Non-pigmented ciliary epithelial cell (primary cell): Measurements from ENCODE around the gene TWF2.
A peak's percentile ranks its signal among the peaks of the same experiment; 100 is the strongest.

ENCODE experiments used
- DNase-seq: peaks from one replicate; pipeline ENCODE4 v3.0.0-alpha.2; 2010; ENCODE audit warnings: low read depth

TWF2 gene

GRCh38 chr3:52237657-52238172 is 1.2 kb downstream of the TWF2 start:
- peak; percentile 54 for DNase-seq

DNA sequence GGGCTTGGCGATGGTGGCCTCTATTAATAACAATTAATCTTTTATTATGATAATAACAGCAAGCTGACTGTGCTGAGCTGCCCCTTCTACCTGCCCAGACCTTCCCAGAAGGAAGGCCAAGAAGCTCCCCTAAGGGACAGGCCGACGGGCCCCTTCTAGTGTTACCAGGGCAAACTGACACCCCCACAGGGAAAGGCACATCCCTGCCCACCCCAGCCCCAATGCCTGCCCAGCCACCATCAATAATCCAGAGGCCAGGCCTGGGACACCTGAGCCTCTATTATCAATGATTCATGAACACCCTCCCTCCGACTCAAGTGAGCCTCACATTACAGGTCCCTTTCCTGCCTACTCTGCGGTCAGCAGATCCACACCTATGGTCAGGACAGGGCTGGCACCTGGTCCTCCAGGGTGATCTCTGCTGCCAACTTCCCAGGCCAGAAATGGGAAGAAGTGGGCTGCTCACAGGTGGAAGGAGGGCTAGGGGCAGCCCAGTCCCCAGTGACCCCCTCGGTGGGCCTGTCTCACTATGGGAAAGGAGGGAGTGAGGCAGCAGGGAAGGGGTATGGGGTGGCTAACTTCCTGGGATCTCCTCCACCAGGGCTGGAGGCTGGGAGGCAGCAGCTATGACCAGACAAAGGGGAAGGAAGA is 1.8 kb downstream of the TWF2 start:
- no peak for DNase-seq

DNA sequence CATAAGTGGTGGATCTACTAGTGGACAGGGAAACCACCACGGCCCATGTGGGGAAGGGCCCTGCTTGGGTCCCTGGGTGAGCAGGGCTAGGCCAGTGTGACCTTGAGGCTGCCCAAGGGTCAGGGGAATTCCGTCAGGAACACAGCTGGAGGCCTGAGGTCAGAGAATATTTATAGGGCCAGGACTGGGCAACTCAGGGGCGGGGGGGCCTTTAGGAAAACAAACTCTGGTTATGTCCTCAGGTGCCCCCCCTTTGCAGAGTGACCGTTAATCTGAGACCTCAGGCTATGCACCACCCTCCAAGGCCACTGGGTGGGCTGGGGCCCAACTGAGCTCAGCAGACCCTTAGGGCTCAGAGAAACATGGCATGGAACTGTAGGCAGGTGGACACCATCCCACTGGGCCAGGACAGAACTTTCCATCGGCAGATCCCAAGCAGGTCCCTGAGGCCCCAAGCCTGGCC is 2.5 kb downstream of the TWF2 start:
- no peak for DNase-seq

DNA sequence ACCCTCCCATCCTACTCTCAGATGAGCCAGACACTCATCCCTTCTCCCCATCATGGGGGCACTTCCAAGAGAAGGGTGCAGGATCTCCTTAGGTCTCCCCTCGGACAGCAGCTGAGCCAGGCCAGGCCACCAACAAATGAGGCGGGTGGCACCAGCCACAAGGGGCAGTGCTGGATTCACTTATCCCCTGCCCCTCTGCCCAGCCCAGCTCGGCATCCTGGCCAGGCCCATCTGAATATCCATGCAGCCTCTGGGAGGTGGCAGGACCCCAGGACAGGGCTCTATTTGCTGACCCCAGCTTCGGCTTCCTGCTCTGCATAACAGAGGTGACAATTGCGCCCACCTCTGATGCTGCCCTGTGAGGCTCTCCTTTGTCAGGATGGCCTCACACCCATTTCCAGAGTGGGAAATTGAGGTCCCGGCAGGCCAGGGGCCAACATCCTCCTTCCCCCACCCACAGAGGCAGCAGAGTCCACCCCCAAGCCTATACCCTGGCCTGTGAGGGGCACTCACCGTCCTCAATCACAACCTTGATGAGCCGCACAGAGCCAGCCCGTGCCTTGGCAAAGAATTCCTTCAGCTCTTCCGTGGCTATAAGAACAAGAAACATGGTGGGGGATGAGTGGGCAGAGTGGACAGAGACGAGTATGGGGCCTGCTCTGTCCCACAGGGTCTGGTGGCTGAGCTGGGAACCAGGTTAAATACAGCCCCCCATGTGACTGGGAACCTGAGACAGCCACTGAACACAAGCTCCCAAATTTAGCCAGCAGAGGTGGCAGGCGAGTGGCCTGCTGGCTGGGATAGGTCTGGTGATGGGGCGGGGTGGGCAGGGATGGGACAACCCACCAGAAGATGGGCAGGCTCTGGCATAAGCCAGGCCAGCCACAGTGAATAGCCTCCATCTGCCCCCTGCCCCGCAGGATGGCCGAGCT is 4.2 kb downstream of the TWF2 start:
- no peak for DNase-seq

DNA sequence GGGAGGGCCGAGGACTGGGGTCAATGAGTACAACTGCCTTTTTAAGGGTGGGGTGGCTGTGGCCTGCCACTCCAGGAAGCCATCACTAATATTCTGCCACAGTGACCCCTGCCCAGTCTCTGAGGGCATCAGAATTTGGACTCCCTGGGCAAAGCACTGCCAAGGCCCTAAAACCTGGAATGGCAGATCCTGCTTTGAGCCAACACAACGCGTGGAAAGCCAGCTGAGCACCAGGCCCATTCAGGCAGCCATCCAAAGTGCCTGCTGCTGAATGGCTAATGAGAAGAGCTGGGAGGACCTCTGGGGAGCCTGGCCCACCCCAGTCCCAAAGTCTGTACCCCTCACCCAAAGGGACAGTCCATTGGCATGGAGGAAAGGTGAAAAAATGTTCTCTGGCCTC is 5.0 kb downstream of the TWF2 start:
- DNase-seq = no peak

DNA sequence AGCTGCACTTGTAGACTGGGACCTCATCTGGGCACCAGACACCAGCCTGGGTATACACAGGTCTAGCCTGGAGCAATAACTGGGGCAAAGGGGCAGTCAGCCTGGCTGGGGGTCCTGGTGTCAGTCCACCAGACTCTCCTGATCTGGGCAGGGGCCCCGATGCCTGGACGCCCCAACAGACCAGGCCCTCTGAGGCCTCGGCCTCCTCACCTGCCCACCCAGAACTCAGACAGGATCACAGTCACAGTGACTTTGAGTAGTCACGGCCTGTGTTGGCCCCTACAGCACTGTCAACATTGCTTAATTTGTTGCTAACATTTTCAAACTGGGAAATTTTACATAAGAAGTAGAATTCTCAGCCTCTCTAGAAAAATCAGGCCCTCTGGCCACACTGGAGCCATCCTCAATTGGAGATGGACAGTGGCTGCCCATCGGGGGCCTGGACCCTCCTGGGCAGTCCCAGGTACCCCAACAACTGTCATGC is 5.8 kb downstream of the TWF2 start:
- DNase-seq = no peak

- no peak for DNase-seq
Observed at GRCh38 chr3:52232279-52233107, 6.5 kb downstream of the TWF2 start.

DNA sequence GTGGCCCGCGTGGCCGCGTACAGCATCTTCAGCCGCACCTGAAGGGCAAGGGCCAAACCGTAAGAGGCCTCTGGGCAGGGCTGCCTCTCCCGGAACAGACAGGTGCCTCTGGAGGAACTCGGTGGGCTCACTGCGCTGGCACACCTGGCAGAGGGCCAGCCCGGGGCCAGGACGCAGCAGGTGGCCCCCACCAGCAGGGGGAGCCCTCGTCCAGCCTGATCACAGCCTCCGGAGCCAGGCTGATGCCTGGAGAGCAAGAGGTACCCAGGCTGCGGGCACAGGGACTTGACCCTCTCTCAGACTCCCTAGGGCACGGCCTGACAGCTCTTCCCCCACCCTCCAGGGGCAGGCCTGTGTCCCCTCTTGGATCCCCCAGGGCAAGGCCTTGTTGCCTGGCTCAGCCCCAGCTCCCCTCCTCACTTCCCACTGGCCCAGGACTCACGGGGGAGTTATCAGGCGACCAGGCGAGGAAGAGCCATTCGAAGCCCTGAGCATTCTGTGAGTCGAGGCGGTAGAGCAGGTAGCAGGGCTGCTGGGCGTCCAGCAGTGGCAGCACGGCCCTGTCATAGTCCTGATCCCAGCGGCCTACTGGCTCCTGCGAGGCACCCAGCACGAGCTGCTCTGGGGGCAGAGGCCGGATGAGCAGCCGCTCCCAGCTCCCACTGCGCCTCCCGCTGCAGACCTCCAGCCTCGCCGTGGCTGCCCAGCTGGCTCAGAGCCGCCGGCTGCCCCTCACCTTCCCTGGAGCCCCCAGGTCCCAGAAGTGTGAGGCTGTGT is 7.3 kb downstream of the TWF2 start:
- DNase-seq = no peak

DNA sequence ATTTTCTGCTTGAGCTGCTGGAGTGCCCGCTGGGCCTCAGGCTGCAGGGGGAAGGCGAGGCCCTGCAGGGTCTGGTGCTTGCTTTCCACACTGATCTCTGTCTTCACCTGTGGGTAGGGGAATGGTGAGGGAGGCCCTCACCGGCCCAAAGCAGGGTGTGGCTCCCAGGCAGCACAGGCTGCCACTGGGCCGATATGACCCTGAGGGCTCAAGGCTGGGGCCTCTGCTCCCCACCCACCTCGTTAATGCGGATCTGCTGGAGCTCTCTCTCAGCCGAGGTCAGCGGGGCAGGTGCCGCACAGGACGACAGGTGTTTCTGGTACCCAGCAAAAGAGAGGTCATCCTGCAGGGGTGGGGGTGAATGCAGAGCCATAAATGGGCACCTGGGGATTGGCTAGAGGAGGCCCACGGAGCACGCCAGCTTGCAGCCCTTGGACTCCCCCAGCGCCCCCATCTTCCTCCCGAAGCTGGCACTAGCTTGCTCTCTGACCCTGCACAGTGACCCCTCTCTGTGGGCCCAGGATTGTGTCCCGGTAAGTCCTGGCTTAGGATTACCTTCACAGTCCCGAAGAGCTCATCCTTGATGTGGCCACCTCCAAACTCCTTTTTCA is 8.0 kb downstream of the TWF2 start:
- DNase-seq = no peak

- DNase-seq = no peak
Observed at GRCh38 chr3:52230461-52230860, 8.5 kb downstream of the TWF2 start.

GRCh38 chr3:52229656-52230055 is 9.3 kb downstream of the TWF2 start:
- no peak for DNase-seq

- no peak for DNase-seq
Observed at GRCh38 chr3:52228751-52229291, 10.1 kb downstream of the TWF2 start.

DNA sequence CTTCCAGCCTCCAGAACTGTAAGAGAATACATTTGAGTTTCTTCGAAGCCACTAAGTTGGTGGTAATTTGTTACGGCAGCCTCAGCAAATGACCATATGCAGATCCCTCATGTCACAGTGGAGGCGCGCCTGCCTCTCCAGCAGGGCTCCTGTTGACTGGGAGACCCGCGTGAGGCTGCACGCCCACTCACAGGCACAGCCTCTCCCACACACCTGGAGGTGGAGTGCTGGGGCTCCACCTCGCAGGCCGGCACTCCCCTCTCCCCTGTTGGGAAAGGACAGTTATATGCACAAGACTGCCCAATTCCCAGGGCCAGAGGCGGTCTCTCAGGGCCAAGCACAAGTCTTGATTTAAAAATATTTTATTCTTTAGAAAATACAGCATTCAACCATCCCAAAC is 10.7 kb downstream of the TWF2 start:
- DNase-seq = no peak

DNA sequence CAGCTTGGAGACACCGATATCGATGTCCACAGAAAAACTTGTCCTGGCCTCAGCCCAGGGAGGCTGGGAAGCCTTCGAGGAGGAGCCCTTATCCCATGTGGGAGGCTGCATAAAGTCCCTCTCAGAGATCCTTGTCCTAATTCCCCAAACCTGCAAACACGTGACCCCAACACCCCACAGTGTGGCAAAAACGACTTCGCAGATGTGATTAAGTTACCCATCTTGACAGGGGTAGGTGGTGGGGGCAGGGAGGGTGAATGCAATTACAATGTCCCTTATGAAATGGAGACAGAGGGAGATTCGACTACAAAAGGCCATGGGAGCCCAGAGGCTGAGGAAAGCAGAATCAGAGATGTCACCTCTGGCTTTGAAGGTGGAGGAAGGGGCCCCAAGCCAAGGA is 11.2 kb downstream of the TWF2 start:
- no peak for DNase-seq

GRCh38 chr3:52227117-52227516 is 11.8 kb downstream of the TWF2 start:
- DNase-seq = no peak

DNA sequence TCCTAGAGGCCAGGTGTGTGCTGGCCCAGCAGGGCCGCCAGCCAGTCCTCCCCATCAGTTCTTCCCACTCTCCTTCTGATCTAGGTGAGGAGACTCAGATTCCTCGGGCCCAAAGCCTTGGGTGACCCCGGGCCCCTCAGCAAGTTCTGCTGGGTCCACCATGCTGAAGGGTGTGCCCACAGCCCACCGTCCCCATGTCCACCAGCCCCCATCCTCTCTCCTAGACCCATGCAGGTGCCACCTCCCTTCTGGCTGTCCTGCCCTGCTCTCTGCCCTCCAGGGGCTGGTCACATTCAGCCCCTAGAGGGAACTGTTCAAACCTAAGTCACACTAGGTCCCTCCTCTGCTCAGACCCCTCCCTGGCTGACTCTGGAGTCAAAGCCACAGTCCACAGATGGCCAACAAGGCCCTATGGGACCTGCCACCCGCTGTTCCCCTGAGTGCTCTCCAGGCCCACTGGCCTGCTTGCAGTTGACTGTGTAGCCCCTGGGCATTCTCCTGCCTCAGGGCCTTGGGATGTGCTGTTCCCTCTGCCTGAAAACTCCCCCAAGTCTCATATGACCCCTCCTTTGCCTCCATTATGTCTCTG is 12.6 kb downstream of the TWF2 start:
- no peak for DNase-seq

- no peak for DNase-seq
Observed at GRCh38 chr3:52225452-52226228, 13.3 kb downstream of the TWF2 start, which contains the start of gene TLR9. Gene TLR9 (minus strand): TSS chr3:52225645. CDS start chr3:52225529, 116 bp downstream.

GRCh38 chr3:52223449-52224408 is 15.2 kb downstream of the TWF2 start:
- no peak for DNase-seq
